Common myeloid progenitor, CD34-positive (primary cell): Measurements from ENCODE around the gene DIDO1.

Source experiments
- CTCF ChIA-PET: fragments of 350-600 bp; sonication (Branson Sonifier 250); formaldehyde crosslinking; loops from one replicate; lab custom pipeline; 2021; ENCODE audit warnings: antibody characterized with exemption; lab: Charles Lee
- POLR2A ChIA-PET: fragments of 350-600 bp; sonication (Branson Sonifier 250); formaldehyde crosslinking; loops from one replicate; lab custom pipeline; 2021; ENCODE audit warnings: antibody characterized with exemption; lab: Charles Lee
- DNase-seq, 3 donors: peaks; one replicate each; pipeline versions ENCODE4 v3.0.0 to v3.0.0-alpha.2; 2013
- H3K27ac ChIP-seq, 2 experiments: 1 replicate in 1 of 2; 2 replicates in 1 of 2; pipeline ENCODE4 v1.7.0; 2013; ENCODE audit warnings: inconsistent platforms in 2 of 2, low read length in 2 of 2, mild to moderate bottlenecking in 2 of 2, low read depth in 1 of 2, moderate library complexity in 1 of 2; ENCODE audit not compliant: severe bottlenecking in 2 of 2, insufficient read depth in 1 of 2, poor library complexity in 1 of 2
- H3K27me3 ChIP-seq, 5 experiments: replicated peaks in 2 of 5; 1 replicate in 3 of 5; 2 replicates in 2 of 5; pipeline versions ENCODE4 v1.6.1 to v1.7.0; 2013; ENCODE audit warnings: low read length in 4 of 5, mild to moderate bottlenecking in 2 of 5, moderate library complexity in 2 of 5, inconsistent platforms in 1 of 5; ENCODE audit not compliant: insufficient read depth in 5 of 5, control insufficient read depth in 4 of 5
- H3K36me3 ChIP-seq, 4 experiments: 1 replicate in 2 of 4; 2 replicates in 2 of 4; pipeline versions ENCODE4 v1.6.1 to v1.7.0; 2013; ENCODE audit warnings: low read length in 3 of 4, control low read depth in 1 of 4, mild to moderate bottlenecking in 1 of 4; ENCODE audit not compliant: control insufficient read depth in 4 of 4, insufficient read depth in 4 of 4
- H3K4me1 ChIP-seq, 4 experiments: 1 replicate in 3 of 4; 2 replicates in 1 of 4; pipeline versions ENCODE4 v1.6.1 to v1.7.1; 2013; ENCODE audit warnings: low read length in 3 of 4, mild to moderate bottlenecking in 3 of 4, control low read depth in 1 of 4, inconsistent platforms in 1 of 4, moderate library complexity in 1 of 4; ENCODE audit not compliant: control insufficient read depth in 4 of 4, insufficient read depth in 4 of 4; ENCODE audit errors: control extremely low read depth in 1 of 4
- H3K4me3 ChIP-seq, 7 experiments: 1 replicate in 4 of 7; 2 replicates in 3 of 7; pipeline versions ENCODE4 v1.5.1 to v1.7.0; 2013; ENCODE audit warnings: mild to moderate bottlenecking in 7 of 7, low read length in 6 of 7, moderate library complexity in 6 of 7, inconsistent platforms in 2 of 7, low read depth in 2 of 7, control low read depth in 1 of 7; ENCODE audit not compliant: insufficient read depth in 4 of 7, control insufficient read depth in 1 of 7; ENCODE audit errors: extremely low read depth in 1 of 7
- H3K9me3 ChIP-seq, 5 experiments: 1 replicate in 4 of 5; 2 replicates in 1 of 5; pipeline versions ENCODE4 v1.6.1 to v1.7.1; 2013; ENCODE audit warnings: low read length in 4 of 5, mild to moderate bottlenecking in 2 of 5, inconsistent platforms in 1 of 5, low read depth in 1 of 5, moderate library complexity in 1 of 5; ENCODE audit not compliant: control insufficient read depth in 4 of 5, insufficient read depth in 2 of 5; ENCODE audit errors: control extremely low read depth in 1 of 5
- WGBS: methylation state at CpG from one replicate; pipeline ENCODE4 v1.1.5; 2013; ENCODE audit not compliant: insufficient coverage; 5-methylcytosine and 5-hydroxymethylcytosine counted together

DIDO1 gene

DNA sequence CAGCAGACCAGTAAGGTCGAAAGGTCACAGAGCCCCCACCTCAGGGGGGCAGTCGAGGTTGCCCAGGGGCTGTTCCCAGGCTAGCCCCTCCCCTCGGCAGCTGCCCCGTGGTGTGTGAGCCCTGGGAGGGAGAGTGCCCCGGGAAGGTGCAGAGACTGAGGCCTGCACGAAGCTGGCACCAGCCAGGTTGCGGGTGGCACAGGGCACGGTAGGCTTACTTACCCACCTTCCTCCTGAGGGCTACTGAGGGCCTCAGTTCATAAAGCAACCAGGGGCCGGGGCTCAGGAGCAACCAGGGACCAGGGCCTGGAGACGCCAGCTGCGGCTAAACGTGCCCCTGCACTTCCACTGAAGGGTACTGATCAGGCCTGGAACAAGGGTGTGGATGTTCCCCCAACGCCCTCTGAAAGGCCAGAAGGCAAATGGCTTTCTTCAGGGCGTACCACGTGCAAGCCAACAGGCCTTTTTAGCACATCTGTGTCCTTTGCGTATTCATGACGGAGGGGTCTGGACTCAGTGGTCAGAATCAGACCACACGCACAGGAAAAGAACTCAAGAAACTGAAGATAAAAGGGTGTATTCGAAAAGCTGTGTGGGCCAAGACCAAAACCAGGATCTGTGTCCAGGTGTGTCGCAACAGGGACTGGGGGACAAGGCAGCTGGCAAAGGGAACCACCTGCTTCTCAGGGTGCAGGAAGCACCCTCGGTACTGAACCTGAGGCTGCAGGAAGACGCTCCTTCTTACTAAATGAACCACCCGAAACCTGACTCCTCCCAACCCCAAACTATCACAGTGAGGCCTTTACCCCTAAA is 40.2 kb downstream of the DIDO1 start:
- 94% methylated on average over 20 of the region's 23 CpGs for WGBS
- POLR2A ChIA-PET = interaction anchor here (0.8 kb wide), 1 partner anchor 14 kb away, joined by 3 read pairs; no protein-coding TSS in a partner anchor
- DNase-seq = no peak
- no peaks in the 10 kb centered on the region for H3K9me3 ChIP-seq
- H3K36me3 ChIP-seq = peaks cover 12 to 71% (median 54%) of the 10 kb centered on the region in 4 experiments
- H3K27ac ChIP-seq = no peak overlapping the region
- no peak overlapping the region for H3K4me3 ChIP-seq
- CTCF ChIA-PET = interaction anchor here (1.9 to 2.6 kb wide), 2 partner anchors 11 to 14 kb away, joined by 10 to 12 read pairs; no protein-coding TSS in a partner anchor
- H3K27me3 ChIP-seq = no peaks in the 10 kb centered on the region
- peaks cover 0 to 8% (median 2%) of the 10 kb centered on the region in 4 experiments for H3K4me1 ChIP-seq

DNA sequence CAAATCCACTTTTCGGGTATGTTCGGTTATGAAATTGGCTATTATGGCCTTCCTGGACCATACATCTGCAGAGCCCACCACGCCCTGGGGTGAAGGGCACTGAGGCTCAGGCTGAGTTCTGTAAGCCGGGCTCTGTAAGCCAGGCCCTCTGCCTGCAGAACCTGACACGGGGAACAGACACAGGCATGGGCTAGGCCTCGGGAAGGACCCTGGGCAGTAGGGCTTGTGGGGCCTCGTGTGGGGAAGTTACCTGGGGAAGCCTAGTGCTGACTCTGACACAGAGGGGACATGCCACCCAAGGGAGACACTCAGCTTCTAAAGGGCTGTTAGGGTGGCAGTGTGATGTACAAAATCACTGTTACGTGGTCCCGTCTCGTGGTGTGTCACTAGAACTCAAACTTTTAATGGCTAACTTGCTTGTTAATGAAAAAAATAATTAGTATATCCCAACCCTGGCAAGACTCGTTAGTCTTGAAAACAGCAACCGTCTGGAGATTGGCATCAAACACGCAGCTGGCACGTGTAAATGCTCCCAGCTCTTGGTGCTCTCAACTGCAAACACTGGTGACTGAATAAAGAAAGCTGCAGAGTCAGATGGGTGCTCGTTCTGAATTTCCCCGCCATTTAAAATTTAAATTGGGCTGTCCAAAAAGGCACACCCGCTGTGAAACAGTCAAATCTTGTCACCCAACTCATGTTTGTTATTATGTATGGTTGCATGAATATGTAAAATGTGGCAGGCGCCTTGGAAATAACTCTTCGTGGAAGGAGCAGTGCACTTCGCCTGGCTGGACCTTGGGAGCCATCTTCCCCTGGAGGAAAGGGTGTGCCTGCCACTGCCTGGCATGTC is 41.0 kb downstream of the DIDO1 start:
- H3K4me3 ChIP-seq = no peak overlapping the region
- no peak overlapping the region for H3K27ac ChIP-seq
- H3K36me3 ChIP-seq = peaks cover 10 to 70% (median 53%) of the 10 kb centered on the region in 4 experiments
- WGBS = 94% methylated on average over 17 of the region's 20 CpGs
- no peak for DNase-seq
- CTCF ChIA-PET = interaction anchor here (0.9 to 2.6 kb wide), 3 partner anchors 10 to 126 kb away, joined by 3 to 10 read pairs (median 5); no protein-coding TSS in a partner anchor
- no peaks in the 10 kb centered on the region for H3K9me3 ChIP-seq
- H3K4me1 ChIP-seq = peaks cover 0 to 8% (median 2%) of the 10 kb centered on the region in 4 experiments
- POLR2A ChIA-PET = no interaction called here
- H3K27me3 ChIP-seq = no peaks in the 10 kb centered on the region

DNA sequence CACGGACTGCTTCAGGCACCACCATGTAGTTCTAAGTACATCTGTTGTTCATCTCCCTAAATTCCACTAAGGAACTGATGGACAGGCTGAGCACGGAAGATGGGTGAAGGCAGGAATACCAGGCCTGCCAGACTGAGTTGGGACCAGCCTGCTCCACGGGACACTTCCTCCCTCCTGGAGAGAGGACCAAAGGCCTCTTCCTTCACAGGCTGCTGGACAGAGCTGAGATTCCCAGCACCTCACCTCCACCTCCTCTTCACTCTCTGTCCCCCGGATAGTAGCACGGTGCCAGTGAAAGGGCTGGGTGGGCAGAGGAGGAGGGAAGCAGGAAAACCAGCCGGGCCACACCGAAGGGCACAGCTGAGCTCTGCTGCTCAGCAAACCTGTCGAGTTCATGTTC is 41.7 kb downstream of the DIDO1 start:
- H3K36me3 ChIP-seq = peaks cover 7 to 70% (median 50%) of the 10 kb centered on the region in 4 experiments
- no peaks in the 10 kb centered on the region for H3K9me3 ChIP-seq
- H3K27me3 ChIP-seq = no peaks in the 10 kb centered on the region
- DNase-seq = no peak
- no peak overlapping the region for H3K27ac ChIP-seq
- H3K4me1 ChIP-seq = peaks cover 0 to 8% (median 2%) of the 10 kb centered on the region in 4 experiments
- whole genome bisulfite sequencing = 89% methylated on average over 6 of the region's 8 CpGs
- no peak overlapping the region for H3K4me3 ChIP-seq
- POLR2A ChIA-PET = no interaction called here
- CTCF ChIA-PET = interaction anchor here (0.9 to 2.6 kb wide), 3 partner anchors 9 to 127 kb away, joined by 3 to 10 read pairs (median 5); no protein-coding TSS in a partner anchor

DNA sequence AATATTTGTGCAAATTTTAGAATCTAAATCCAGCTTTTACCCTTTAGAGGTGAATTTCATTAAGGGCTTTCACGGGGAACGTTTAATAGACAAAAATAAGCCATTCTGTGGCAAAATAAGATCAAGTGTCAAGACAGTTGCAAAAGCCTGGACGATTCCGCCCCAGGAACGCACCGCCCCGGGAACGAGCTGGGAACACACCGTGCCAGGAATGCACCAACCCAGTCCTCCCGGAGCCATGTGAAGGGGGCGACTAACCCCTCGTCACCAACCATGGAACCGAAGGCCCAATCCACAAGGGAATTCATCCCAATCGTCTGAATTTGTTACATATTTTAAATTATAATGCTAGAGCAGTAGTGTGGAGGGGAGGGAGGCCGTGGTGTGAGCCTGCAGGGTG is 43.9 kb downstream of the DIDO1 start:
- H3K36me3 ChIP-seq = peaks cover 0 to 55% (median 35%) of the 10 kb centered on the region in 4 experiments
- peaks cover 0 to 2% (median under 1%) of the 10 kb centered on the region in 4 experiments for H3K4me1 ChIP-seq
- H3K4me3 ChIP-seq = no peak overlapping the region
- 100% methylated on average over 9 of the region's 15 CpGs for WGBS
- POLR2A ChIA-PET = no interaction called here
- DNase-seq = no peak
- no peaks in the 10 kb centered on the region for H3K27me3 ChIP-seq
- CTCF ChIA-PET = interaction anchor here (1.3 kb wide), 1 partner anchor 9 kb away, joined by 4 read pairs; no protein-coding TSS in a partner anchor
- no peak overlapping the region for H3K27ac ChIP-seq
- H3K9me3 ChIP-seq = no peaks in the 10 kb centered on the region

DNA sequence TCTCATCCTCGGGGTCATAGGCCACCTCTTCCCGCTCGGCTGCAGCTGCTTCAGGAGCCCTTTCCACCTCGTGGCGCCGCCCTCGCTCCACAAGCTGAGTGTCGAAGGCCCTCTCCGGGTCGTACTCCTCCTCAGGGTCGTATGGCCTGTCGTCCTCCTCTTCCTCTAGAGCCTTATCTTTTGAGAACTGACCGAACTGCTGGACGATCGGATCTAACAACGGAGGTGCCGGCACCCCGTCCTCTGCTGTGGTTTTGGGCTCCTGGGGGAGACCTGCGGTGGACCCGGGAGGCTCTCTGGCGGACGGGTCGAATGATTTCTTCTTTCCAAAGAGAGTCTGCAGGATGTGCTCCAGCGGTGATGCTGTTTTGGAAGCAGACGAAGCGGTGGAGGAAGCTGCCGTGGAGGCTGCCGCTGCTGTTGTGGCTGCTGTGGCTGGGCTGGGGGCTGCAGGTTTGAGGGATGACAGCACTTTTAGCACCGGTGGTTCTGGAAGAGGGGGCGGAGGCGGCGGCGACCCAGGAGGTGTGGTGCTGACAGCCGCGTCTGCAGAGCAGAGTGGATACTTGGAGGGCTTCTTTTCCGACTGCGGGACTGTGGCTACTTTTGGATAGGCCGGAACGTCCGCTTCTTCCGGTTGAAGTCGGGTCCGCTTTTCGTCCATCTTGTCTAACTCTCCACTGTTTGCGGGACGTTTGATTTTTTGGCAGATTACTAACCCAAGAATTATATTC is 44.5 kb downstream of the DIDO1 start:
- Histone ChIP-seq H3K27ac (no peak overlapping the region), H3K27me3 (no peaks in the 10 kb centered on the region), H3K9me3 (no peaks in the 10 kb centered on the region), H3K36me3 (peaks cover 0 to 49% (median 31%) of the 10 kb centered on the region in 4 experiments), H3K4me3 (no peak overlapping the region), H3K4me1 (peaks cover 0 to 8% (median 4%) of the 10 kb centered on the region in 4 experiments)
- ChIA-PET CTCF (interaction anchor here (1.3 kb wide), 1 partner anchor 9 kb away, joined by 4 read pairs; no protein-coding TSS in a partner anchor), POLR2A (no interaction called here)
- DNase-seq = no peak
- WGBS = 97% methylated on average over 39 of the region's 46 CpGs

DNA sequence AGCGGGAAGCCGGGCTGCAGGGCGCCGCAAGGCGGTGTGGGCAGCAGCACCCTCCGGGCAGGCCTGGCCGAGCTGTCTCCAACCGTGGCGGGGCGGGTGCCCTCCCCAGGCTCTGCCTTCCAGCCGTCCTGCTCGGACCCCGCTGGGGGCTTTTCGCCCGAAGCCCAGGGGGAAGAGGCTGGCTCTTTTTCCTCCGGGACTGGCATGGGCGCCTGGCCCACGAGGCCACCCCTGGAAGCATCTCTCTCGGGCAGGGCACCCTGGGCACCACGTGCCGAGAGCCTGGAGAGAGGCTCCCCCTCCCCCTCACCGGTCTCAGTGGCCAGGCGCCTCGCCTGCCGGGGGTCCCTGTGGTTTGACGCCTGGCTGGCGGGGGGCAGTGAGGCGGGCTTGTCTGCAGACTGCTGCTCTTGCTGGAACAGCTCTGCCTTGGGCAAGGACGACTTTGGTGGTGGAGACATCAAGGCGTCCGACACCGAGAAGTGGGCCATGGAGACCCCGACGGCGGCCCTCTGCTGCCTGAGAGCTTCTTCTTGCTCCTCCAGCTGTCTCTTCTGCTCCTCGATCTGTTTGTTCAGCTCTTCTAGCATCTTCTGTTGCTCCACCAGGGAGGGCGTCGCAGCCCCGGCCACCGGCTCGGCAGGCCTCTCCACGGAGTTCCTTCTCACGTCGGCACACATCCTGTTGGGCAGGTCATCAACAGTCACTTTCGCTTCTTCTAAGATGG is 45.2 kb downstream of the DIDO1 start:
- WGBS = 97% methylated on average over 44 of the region's 45 CpGs
- Histone ChIP-seq H3K4me3 (no peak overlapping the region), H3K9me3 (no peaks in the 10 kb centered on the region), H3K36me3 (peaks cover 0 to 42% (median 25%) of the 10 kb centered on the region in 4 experiments), H3K27me3 (no peaks in the 10 kb centered on the region), H3K4me1 (peaks cover 0 to 14% (median 5%) of the 10 kb centered on the region in 4 experiments), H3K27ac (no peak overlapping the region)
- POLR2A ChIA-PET = no interaction called here
- CTCF ChIA-PET = interaction anchor here (1.3 kb wide), 1 partner anchor 8 kb away, joined by 4 read pairs; no protein-coding TSS in a partner anchor
- no peak for DNase-seq
